Lung (tissue), 12 donors: Measurements from ENCODE around the gene CYP24A1. TPM values are rescaled to one million over a fixed set of nuclear protein-coding genes. Genes with fewer than 3 reads are reported as not detected.

Experiments
- ATAC-seq: fragments of 200-7000 bp; cut with Tn5 transposase; one replicate; pipeline ENCODE4 v1.9.1; 2020; ENCODE audit warnings: moderate number of reproducible peaks; ENCODE audit not compliant: insufficient read depth, low FRiP score
- DNase-seq, 3 donors: peaks; one replicate each; pipeline ENCODE4 v3.0.0-alpha.2; 2013 to 2017
- H3K27ac ChIP-seq, 2 donors: one replicate each; pipeline ENCODE4 v1.5.1; 2013; ENCODE audit warnings: mild to moderate bottlenecking in 2 of 2, moderate library complexity in 2 of 2, control low read depth in 1 of 2, inconsistent platforms in 1 of 2, low read depth in 1 of 2, low read length in 1 of 2
- H3K27me3 ChIP-seq, 3 donors: one replicate each; pipeline ENCODE4 v1.5.1; 2013; ENCODE audit warnings: low read length in 2 of 3; ENCODE audit not compliant: control insufficient read depth in 3 of 3, insufficient read depth in 3 of 3
- H3K36me3 ChIP-seq, 4 donors: one replicate each; pipeline ENCODE4 v1.5.1; 2013; ENCODE audit warnings: low read length in 4 of 4, mild to moderate bottlenecking in 1 of 4, moderate library complexity in 1 of 4; ENCODE audit not compliant: control insufficient read depth in 4 of 4, insufficient read depth in 4 of 4
- H3K4me1 ChIP-seq, 5 donors: one replicate each; pipeline ENCODE4 v1.5.1; 2013; ENCODE audit warnings: low read length in 5 of 5, mild to moderate bottlenecking in 2 of 5, moderate library complexity in 1 of 5; ENCODE audit not compliant: control insufficient read depth in 5 of 5, insufficient read depth in 5 of 5
- H3K4me3 ChIP-seq: one replicate; pipeline ENCODE4 v1.5.1; 2013; ENCODE audit warnings: mild to moderate bottlenecking, control low read depth, moderate library complexity
- H3K9ac ChIP-seq, 2 donors: one replicate each; pipeline ENCODE4 v1.5.1; 2013; ENCODE audit warnings: low read length in 2 of 2, control low read depth in 1 of 2; ENCODE audit not compliant: insufficient read depth in 1 of 2
- H3K9me3 ChIP-seq, 4 donors: one replicate each; pipeline ENCODE4 v1.5.1; 2013; ENCODE audit warnings: low read length in 3 of 4, mild to moderate bottlenecking in 1 of 4, moderate library complexity in 1 of 4; ENCODE audit not compliant: control insufficient read depth in 4 of 4, insufficient read depth in 3 of 4
- WGBS, 2 donors: extraction: QIAGEN DNeasy Blood & Tissue Kit; methylation state at CpG; one replicate each; pipeline ENCODE4 v1.1.7; 2013; 5-methylcytosine and 5-hydroxymethylcytosine counted together
- polyA plus RNA-seq, 2 donors: library from polyadenylated mRNA; stranded (reverse); fragments of 200-250 nt; gene quantifications; one replicate each; pipeline ENCODE4 v1.2.1, GENCODE V29; 2013
- total RNA-seq, 2 donors: library from RNA; depleted of rRNA in 1 of 2; stranded (reverse); fragments of >200 nt in 1 of 2; gene quantifications; one replicate each; pipeline ENCODE4 v1.2.1, GENCODE V29; 2014 to 2021
- TF ChIP-seq, protein P1 (sequence below): IDR thresholded peaks from 2 replicates; pipeline ENCODE4 v1.5.1; 2012; ENCODE audit warnings: mild to moderate bottlenecking; ENCODE audit errors: control extremely low read depth, extremely low read depth
- donor health status: control.
- donor health status: control.
- donor health status: Bipolar disorder and iron deficiency.
- donor health status: healthy.
- donor health status: DM: yes; HTN: yes; CAD: no.

CYP24A1 gene
- total and polyA plus RNA-seq, 4 donors = 0.30 to 5.9 (median 1.1) TPM

GRCh38 chr20:54165803-54166202 lies 8.0 kb downstream of the CYP24A1 start:
- H3K27me3 ChIP-seq = peaks cover 3 to 39% (median 33%) of the 10 kb centered on the region in 3 donors
- no peaks in the 10 kb centered on the region for H3K9me3 ChIP-seq
- H3K9ac ChIP-seq = no peak overlapping the region
- peaks cover 0 to 1% (median 0%) of the 10 kb centered on the region in 5 donors for H3K4me1 ChIP-seq
- H3K27ac ChIP-seq = no peak overlapping the region
- no peaks in the 10 kb centered on the region for H3K36me3 ChIP-seq
- WGBS, 2 donors = 63 to 66% methylated on average over 2 of the region's 2 CpGs
- no peak for DNase-seq
- ATAC-seq = no peak
- TF ChIP-seq, protein P1, sequence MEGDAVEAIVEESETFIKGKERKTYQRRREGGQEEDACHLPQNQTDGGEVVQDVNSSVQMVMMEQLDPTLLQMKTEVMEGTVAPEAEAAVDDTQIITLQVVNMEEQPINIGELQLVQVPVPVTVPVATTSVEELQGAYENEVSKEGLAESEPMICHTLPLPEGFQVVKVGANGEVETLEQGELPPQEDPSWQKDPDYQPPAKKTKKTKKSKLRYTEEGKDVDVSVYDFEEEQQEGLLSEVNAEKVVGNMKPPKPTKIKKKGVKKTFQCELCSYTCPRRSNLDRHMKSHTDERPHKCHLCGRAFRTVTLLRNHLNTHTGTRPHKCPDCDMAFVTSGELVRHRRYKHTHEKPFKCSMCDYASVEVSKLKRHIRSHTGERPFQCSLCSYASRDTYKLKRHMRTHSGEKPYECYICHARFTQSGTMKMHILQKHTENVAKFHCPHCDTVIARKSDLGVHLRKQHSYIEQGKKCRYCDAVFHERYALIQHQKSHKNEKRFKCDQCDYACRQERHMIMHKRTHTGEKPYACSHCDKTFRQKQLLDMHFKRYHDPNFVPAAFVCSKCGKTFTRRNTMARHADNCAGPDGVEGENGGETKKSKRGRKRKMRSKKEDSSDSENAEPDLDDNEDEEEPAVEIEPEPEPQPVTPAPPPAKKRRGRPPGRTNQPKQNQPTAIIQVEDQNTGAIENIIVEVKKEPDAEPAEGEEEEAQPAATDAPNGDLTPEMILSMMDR = no peak
- H3K4me3 ChIP-seq = no peak overlapping the region

DNA sequence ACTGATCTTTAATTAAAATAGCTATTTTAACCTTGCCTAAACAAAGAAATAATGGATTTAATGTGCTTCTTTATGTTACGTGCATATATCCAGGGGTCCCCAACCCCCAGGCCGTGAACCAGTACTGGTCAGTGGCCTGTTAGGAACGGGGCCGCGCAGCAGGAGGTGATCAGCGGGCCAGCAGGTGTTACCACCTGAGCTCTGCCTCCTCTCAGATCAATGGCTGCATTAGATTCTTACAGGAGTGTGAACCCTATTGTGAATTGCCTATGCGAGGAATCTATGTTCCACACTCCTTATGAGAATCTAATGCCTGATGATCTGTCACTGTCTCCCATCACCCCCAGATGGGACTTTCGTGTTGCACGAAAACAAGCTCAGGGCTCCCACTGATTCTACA lies 8.8 kb downstream of the CYP24A1 start:
- Histone ChIP-seq H3K9ac (no peak overlapping the region), H3K9me3 (no peaks in the 10 kb centered on the region), H3K4me3 (no peak overlapping the region), H3K27ac (no peak overlapping the region), H3K4me1 (peaks cover 0 to 1% (median 0%) of the 10 kb centered on the region in 5 donors), H3K36me3 (no peaks in the 10 kb centered on the region), H3K27me3 (peaks cover 3 to 34% (median 25%) of the 10 kb centered on the region in 3 donors)
- ATAC-seq (no peak), DNase-seq (no peak)
- 91 to 93% methylated on average over 9 of the region's 9 CpGs for WGBS, 2 donors
- TF ChIP-seq, protein P1 = no peak

DNA sequence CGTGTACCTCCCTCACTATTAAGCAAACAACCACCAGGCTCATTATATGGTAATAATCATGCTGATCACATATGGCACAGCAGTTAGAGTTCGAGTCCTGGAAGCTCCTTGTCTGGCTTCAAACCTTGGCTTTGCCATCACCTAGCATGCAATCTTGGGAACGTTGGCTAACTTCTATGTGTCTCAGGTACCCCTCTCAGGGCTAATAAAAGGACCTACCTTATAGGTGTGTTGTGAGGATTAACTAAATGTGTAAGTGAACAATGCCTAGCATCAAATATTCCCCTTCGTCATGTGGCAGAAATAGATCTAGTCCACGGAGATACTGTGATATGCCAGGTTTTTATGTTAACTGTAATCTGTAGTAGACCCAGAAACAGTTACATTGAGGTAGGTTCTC lies 10.4 kb downstream of the CYP24A1 start:
- H3K9me3 ChIP-seq = no peaks in the 10 kb centered on the region

More for the DNA sequence above, 10.4 kb downstream of the CYP24A1 start:
- 81 to 93% methylated on average over 5 of the region's 5 CpGs for WGBS, 2 donors
- Histone ChIP-seq H3K36me3 (no peaks in the 10 kb centered on the region), H3K9ac (no peak overlapping the region), H3K4me3 (no peak overlapping the region), H3K4me1 (peaks cover 0 to 1% (median 0%) of the 10 kb centered on the region in 5 donors), H3K27ac (no peak overlapping the region), H3K27me3 (peaks cover 0 to 19% (median 15%) of the 10 kb centered on the region in 3 donors)
- DNase-seq (no peak), ATAC-seq (no peak)
- TF ChIP-seq, protein P1 = no peak
